Measurements from ENCODE around the gene ELOVL5. TPM values are rescaled to one million over a fixed set of nuclear protein-coding genes. Genes with fewer than 3 reads are reported as not detected.
"Not testable (repeated sequence)": the region's sequence is repeated elsewhere in the genome, so short reads cannot be mapped to it uniquely, and the experiment has no call there.

ELOVL5 gene
- total RNA-seq, 1 donor from 2014 or later, result 62.3 TPM

DNA sequence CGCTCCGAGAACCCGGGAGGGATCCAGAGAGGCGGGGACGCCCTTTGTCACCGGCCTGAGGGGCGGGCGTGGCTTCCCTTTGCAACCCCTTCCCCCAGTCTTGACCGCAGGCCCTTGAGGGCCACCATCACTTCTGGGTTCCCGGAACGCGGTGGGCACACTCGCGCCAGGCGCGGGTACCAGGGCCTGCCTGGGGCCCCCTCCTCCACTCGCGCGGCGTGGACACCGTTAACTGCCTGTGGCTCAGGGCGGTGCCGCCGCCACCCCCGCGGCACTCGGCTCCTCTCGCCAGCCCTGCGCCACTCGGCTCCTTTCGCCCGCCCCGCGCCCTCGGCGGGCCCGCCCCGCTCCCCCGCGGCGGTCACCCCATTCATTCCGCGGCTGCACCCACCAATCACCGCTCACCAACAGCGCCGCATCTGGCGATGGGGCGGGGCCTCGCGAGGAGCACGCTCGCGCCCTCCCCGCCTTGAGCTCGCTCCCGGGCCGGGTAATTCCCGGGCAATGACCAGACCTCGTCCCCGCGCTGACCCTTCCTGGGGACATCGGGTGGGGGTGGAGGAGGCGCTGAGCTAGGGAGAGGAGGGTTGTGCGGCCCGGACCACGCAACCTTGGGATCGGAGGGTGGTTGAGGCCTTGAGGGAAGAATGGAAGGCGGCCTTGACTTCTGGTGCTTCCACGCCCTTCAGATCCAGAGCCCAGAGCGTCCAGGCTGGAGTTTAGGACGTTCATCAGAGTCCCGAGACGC lies 10.5 kb upstream of the ELOVL5 start:
- DNase-seq (ENCODE audit: low read depth in 2 of 2), result peak; percentile 93 to 96

GRCh38 chr6:53358440-53359094 lies 9.8 kb upstream of the ELOVL5 start:
- peak in 1 of 2 donors; percentile 24 for DNase-seq (ENCODE audit: low read depth in 2 of 2)

GRCh38 chr6:53357576-53358360 lies 9.0 kb upstream of the ELOVL5 start:
- DNase-seq (ENCODE audit: low read depth in 2 of 2), result no peak

GRCh38 chr6:53353624-53354023 lies 4.9 kb upstream of the ELOVL5 start:
- no peak for DNase-seq (ENCODE audit: low read depth in 2 of 2)

DNA sequence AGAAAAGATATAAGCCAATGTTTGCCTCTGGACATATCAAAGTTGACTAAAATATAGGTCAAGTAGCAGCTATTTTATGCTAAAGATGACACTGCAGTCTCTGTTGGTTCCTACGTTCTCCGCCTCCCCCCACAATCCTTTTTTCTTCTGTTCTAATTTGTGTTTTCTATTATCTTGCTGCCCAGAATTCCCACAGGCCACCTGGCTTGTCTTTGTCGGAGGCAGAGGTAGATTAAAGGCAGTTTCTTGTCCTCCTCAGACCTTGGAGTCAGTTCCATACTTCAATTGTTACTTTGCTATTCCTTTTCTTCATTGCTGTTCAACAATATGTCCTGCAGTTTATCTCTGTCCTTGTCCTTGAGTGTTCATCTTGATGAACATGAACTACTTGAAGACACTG lies 3.6 kb upstream of the ELOVL5 start:
- DNase-seq (ENCODE audit: low read depth in 2 of 2), result no peak

DNA sequence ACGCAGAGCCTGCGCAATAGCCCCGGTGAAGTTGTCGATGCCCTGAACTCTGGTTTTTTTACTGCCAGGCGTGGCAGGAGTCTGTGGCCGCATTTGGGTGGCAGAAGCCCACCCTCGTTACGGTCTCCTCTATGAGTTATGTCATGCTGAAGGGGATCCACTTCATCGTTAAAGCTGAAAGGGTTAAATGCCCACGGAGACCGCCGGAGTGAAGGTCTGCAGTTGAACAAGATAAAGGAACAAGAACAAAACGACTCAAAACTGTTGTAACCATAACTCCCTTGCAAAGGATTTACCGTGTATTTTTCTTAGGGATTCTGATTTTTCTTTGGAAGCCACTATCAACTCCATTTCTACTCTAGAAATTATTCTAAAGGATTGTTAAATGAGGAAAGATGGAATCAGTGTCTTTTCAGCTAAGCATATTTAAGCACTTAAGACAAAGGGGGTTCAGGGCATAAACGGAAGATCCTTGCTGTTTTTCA lies 501 bp upstream of the ELOVL5 start:
- DNase-seq (ENCODE audit: low read depth in 2 of 2), result no peak

GRCh38 chr6:53347921-53348370 lies 804 bp downstream of the ELOVL5 start:
- DNase-seq (ENCODE audit: low read depth in 2 of 2), result peak; percentile 65 to 71

- DNase-seq (ENCODE audit: low read depth in 2 of 2), result peak; percentile 50 to 56
Observed at GRCh38 chr6:53347250-53347920, 1.4 kb downstream of the ELOVL5 start.

DNA sequence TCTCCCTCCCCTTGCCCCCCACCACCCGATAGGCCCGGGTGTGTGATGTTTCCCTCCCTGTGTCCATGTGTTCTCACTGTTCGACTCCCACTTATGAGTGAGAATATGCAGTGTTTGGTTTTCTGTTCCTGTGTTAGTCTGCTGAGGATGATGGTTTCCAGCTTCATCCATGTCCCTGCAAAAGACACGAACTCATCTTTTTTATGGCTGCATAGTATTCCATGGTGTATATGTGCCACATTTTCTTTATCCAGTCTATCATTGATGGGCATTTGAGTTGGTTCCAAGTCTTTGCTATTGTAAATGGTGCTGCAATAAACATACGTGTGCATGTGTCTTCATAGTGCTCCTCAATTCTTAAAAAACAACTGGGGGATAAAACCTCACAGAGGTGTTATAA lies 2.7 kb downstream of the ELOVL5 start:
- not testable (repeated sequence) for DNase-seq (ENCODE audit: low read depth in 2 of 2)

DNA sequence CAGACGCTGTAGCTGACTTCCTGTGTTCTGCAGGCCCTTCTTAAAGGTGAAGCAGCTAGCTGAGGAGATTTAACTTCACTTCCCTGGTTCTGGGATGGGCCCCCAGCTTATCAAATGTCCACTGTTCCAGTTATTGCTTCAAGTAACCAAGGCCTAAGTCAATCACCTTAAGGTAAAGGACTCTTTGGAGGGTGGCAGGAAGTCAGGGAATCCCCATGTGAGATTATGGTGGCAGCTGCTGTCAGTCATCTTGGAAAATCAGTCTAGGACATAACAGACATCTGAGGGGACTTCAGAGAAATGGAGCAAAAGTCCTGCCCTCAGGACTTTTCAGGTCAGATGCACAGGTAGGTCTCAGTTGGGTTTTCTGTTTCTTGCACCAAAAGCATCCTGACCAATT lies 3.8 kb downstream of the ELOVL5 start:
- no peak for DNase-seq (ENCODE audit: low read depth in 2 of 2)

- no peak for DNase-seq (ENCODE audit: low read depth in 2 of 2)
Observed at GRCh38 chr6:53343092-53343491, 5.7 kb downstream of the ELOVL5 start.

GRCh38 chr6:53342217-53342616 lies 6.5 kb downstream of the ELOVL5 start:
- no peak for DNase-seq (ENCODE audit: low read depth in 2 of 2)

DNA sequence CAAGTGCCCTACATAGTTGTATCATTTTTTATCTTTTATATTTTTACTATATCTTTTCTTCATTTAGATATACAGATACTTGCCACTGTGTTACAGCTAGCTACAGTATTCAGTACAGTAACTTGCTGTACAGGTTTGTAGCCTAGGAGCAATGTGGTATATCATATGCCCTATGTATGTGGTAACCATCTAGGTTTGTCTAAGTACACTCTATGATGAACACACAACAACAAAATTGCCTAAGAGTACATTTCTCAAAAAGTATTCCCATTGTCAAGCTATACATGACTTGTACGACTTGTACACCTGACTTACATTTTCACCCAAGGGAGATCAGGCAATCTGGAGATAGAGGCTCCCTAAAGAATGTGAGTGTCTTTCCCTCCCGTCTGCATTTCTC lies 8.2 kb downstream of the ELOVL5 start:
- no peak for DNase-seq (ENCODE audit: low read depth in 2 of 2)

- no peak for DNase-seq (ENCODE audit: low read depth in 2 of 2)
Observed at GRCh38 chr6:53339424-53339823, 9.3 kb downstream of the ELOVL5 start.

DNA sequence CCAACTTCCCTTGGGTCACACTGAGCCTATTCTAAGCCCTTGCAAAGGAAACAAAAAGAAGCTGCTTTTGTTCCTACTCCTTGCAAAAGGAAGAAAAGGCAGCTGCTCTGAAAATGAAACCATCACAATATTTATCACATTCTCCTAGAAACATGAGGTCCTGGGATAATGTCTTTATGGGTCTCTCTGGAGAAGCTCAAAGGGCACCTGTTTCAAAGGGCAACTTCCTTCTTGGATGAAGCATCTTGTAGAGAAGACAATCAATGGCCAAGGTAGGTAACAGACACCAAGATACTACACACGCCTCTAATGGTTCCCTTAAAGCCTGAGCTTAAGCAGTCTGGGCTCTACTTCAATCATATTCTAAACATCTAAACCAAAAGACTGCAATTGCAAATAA lies 10.4 kb downstream of the ELOVL5 start:
- DNase-seq (ENCODE audit: low read depth in 2 of 2), result no peak

DNA sequence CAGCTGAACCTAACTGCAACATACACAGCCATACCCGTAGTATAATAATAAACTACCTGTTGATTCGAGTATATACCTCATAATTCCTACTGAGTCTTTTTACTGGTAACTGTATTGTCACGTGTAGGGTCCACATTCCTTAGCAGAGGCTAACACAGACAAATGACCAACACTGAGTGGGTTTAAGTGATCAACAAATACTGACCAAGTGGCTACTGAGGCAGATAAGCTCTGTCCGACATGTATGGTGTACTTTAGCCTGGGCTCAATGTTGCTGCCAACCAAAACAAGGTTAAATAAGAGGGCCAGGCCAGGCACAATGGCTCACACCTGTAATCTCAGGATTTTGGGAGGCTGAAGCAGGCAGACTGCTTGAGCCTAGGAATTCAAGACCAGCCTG lies 12.7 kb downstream of the ELOVL5 start:
- no peak for DNase-seq (ENCODE audit: low read depth in 2 of 2)

DNA sequence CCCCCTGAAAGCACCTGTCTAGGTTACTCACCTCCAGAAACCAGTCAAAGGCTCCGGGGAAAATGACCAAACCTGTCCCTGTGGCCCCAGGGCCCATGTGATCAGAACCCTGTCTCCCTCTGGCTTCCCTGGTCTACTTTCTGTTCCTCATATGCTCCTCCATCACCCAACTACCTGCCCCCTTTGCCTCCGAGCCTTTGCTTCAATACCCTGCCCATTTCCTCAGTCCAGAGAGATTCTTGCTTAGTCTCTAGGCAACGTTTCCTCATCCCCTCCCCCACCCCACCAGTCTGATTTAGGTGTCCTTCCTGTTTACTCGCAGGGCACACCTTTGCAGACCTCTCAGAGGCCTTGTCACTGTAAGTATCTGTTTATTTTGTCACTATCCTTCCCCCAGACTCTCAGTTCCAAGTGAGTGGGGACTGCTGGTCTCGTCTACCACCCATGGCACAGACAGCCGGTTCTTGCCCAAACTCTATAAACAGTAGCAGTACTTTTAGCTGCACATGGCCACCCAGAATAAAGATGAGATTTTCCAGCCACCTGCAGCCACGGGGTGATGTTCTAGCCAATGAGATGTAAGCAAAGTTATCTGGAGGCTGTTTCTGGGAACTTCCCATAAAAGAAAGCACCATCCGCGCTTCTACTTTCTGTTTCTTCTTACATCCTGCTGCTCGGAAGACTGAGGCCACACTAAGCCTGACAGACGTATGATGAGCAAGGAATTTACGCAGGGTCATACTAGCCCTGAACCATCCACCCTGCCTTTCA lies 13.3 kb downstream of the ELOVL5 start:
- peak in 1 of 2 donors; percentile 23 for DNase-seq (ENCODE audit: low read depth in 2 of 2)

- no peak for DNase-seq (ENCODE audit: low read depth in 2 of 2)
Observed at GRCh38 chr6:53333439-53334408, 15.0 kb downstream of the ELOVL5 start.

- no peak for DNase-seq (ENCODE audit: low read depth in 2 of 2)
Observed at GRCh38 chr6:53331678-53332077, 17.1 kb downstream of the ELOVL5 start.

- no peak for DNase-seq (ENCODE audit: low read depth in 2 of 2)
Observed at GRCh38 chr6:53330137-53330536, 18.6 kb downstream of the ELOVL5 start.

Measured in lung microvascular endothelial cell (primary cell).